GM12864 (cell line): ENCODE measurements around the gene RAB31.
A peak's percentile ranks its signal among the peaks of the same experiment; 100 is the strongest.

Experiments
- DNase-seq: peaks from one replicate; pipeline ENCODE4 v3.0.0-alpha.2; 2011; ENCODE audit warnings: low read depth
- H3K4me3 ChIP-seq: 2 replicates; pipeline ENCODE4 v1.5.1; 2011; ENCODE audit warnings: mild to moderate bottlenecking, low read depth, low read length, control low read depth
- TF ChIP-seq, protein P1 (sequence below): IDR thresholded peaks from 2 replicates; pipeline ENCODE4 v1.5.1; 2011; ENCODE audit warnings: low read depth, mild to moderate bottlenecking, moderate library complexity, low read length, control low read depth, inconsistent platforms; ENCODE audit errors: missing control alignments

The RAB31 gene

DNA sequence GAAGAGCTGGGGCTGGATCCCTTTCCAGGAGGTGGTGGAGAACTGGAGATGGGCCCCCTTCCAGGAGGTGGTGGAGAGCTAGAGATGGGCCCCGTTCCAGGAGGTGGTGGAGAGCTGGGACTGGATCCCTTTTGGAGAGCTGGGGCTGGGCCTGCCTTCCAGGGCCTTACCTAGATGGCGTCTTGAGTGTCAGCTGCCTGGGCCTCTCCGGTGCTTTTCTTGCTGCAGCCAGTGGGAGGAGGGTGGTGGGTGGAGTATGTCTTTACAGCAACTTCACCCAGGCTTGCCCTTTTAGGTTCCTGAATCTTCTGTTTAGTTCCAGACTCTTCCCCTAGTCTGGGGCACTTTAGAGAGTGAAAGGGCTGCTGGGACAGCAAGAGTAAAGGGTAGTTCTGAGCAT lies 158.5 kb downstream of the RAB31 start:
- no peak for DNase-seq
- TF ChIP-seq, protein P1, sequence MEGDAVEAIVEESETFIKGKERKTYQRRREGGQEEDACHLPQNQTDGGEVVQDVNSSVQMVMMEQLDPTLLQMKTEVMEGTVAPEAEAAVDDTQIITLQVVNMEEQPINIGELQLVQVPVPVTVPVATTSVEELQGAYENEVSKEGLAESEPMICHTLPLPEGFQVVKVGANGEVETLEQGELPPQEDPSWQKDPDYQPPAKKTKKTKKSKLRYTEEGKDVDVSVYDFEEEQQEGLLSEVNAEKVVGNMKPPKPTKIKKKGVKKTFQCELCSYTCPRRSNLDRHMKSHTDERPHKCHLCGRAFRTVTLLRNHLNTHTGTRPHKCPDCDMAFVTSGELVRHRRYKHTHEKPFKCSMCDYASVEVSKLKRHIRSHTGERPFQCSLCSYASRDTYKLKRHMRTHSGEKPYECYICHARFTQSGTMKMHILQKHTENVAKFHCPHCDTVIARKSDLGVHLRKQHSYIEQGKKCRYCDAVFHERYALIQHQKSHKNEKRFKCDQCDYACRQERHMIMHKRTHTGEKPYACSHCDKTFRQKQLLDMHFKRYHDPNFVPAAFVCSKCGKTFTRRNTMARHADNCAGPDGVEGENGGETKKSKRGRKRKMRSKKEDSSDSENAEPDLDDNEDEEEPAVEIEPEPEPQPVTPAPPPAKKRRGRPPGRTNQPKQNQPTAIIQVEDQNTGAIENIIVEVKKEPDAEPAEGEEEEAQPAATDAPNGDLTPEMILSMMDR = no peak
- no peak overlapping the region for H3K4me3 ChIP-seq

DNA sequence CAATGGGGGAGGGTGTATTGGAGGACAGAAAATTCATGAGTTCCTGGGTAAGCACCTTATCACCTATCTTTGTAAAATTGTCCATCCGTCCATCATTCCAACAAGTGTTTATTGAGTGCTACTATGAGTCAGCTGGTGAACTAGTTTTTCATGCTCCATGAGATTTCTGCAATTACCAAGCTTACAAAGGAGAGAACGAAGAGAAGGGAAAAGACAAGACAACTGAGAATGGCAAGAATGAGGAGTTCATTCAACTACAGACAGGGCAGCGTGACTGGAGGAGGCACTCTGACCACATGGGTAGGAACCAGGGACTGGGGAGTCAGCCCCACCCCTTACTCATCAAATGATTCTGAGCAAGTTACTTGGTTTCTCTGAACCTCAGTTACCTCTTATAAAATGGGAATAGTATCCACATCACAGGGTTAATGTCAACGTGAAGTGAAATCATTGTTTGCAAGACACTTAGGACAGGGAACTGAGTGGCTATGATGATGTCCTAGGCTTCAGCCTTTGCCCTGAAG lies 159.0 kb downstream of the RAB31 start:
- H3K4me3 ChIP-seq = no peak overlapping the region
- no peak for DNase-seq
- TF ChIP-seq, protein P1 = no peak

DNA sequence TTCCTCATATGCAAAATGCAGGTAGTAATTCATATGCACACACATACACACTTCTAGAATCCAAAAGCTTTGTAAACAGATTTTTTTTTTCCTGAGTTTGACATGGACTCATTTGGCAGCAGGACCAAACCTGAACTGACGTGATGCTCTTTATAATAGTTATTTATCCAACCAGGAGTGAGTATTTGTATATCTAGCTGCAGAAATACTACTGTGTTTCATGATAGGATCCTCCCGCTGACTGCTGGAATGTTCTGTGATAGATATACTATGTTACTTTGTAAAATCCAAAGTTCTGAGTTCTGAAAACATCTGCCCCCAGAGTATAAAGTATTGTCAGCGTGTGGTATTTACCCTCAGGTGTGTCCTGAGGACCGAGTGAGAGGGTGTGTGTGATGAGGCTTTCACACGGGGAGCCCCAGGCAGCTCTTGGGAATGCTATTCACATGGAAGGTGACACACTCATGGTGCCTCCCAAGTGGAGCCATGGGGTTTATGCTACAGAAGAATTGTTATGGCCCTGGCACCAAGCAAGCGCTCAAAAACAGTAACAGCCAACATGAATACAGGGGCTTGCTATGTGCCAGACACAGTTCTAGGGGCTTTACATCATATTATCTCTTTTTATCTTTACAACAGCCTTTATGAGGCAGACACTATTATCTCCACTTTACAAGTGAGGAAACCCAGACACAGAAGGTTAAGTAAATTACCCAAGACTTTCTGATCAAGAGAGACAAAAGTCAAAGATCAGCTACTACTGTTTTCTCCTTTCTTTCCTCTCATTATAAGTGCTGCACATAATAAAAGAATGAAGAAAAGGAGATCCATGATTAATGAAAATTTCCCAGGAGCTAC lies 161.0 kb downstream of the RAB31 start:
- no peak overlapping the region for H3K4me3 ChIP-seq
- no peak for DNase-seq
- TF ChIP-seq, protein P1 = no peak

DNA sequence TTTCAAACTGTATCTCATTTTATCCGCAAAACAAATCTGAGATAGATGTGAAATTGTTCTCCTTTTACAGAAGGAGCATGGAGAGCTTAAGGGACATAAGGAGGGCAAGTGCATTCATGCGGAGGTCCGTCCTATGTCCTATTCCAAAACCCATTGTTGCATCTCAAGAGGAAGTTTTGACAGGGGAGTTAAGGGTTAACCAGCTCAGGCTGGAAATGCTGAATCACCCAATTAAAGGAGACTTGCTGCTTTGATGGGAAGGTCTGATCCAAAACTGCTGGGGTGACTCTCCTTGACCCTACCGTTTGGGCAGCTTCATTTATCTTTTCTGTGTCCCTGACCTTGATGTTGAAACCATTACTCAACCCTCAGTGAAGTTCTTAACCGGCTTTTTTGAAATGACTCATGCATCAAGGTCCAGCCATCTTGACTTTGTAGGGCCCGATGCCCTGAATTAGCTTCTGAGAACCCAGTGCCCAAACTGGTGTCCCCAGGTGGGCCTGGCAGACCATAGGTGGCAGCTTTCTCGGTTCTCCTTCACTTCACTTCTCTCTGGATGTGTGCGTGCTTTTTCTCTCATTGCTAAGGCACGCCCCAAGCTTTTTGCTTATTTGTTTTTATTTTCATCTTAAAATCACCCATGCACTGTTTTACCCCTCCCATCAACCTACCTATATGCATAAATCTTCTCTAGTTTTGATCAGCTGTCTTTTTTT lies 161.8 kb downstream of the RAB31 start:
- peak; percentile 30 for DNase-seq
- no peak overlapping the region for H3K4me3 ChIP-seq
- TF ChIP-seq, protein P1 = no peak

DNA sequence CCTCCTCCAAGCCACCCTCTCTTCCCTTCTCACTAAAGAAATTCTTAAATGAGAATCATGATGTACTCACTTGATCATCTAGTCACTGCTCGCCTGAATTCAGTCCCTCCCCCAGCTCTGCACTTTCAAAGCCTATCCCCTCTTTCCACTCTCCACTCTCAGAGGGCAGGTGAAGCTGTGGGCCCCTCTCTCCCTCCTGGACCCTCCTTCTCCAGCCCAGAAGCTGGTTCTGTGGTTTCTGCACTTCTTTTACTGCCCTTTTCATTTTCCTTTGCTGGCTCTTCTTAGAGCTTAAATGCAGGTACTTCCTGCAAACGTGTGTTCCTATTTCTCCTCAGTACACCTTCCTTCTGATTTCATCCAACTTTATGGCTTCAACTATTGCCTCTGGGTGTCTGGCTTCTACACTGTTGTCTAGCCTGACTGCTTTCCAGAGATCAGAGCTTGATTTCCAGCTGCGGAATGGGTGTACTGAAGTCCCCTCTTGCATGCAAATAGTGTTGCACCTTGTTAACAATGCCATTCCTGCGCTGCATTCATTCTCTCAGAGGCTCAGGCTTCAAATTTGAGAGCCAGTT lies 162.4 kb downstream of the RAB31 start:
- DNase-seq = no peak
- H3K4me3 ChIP-seq = no peak overlapping the region
- TF ChIP-seq, protein P1 = no peak

DNA sequence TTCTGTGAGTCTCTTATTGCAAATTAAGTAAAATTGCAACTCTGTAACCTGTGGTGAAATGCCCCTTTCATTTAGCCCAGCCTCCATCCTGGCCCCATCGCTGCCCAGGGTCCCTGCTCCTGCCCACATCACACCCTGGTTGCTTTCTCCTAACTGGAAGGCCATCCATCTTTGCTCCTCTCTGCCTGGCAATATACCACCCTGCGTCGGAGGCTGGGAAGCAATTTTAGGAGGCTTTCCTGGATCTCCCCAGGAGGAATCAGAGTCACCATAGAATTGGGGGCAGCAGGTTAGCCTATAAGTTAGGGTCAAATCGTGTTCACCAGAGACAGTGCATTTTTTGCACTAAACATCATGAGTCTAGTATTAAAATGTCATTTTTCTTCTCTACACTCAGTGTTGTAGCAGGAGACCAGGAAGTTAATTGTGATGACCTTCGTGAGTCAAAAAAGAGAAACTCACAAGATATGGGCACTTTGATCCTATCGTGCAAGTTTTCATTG lies 163.2 kb downstream of the RAB31 start:
- TF ChIP-seq, protein P1 = no peak
- no peak overlapping the region for H3K4me3 ChIP-seq
- DNase-seq = no peak
